A673 (cell line): Measurements from ENCODE around the gene ZNF689. TPM values are rescaled to one million over a fixed set of nuclear protein-coding genes. Genes with fewer than 3 reads are reported as not detected.
A peak's percentile ranks its signal among the peaks of the same experiment; 100 is the strongest.

Source experiments
- BruUV-seq: library from RNA; stranded (reverse); fragments of 400-500 nt; replicated peaks from 2 replicates; lab custom pipeline; 2021; lab: Mats Ljungman, UMichigan
- CTCF ChIA-PET: fragments of 300-600 bp; sonication (Branson Sonifier 250); formaldehyde crosslinking; loops from one replicate; lab custom pipeline; 2022; ENCODE audit warnings: antibody characterized with exemption; lab: Charles Lee
- POLR2A ChIA-PET: fragments of 300-600 bp; sonication (Branson Sonifier 250); formaldehyde crosslinking; loops from one replicate; lab custom pipeline; 2022; ENCODE audit warnings: antibody characterized with exemption; ENCODE audit not compliant: low non-redundant PET; lab: Charles Lee
- DNase-seq: peaks from one replicate; pipeline ENCODE4 v3.0.0-alpha.2; 2015; ENCODE audit warnings: low spot score
- H3K27ac ChIP-seq: fragments of 200-600 bp; sonication (generic); 2 replicates; pipeline ENCODE4 v1.5.1; 2016; ENCODE audit warnings: mixed run types, low read depth, mild to moderate bottlenecking, mixed read lengths, antibody characterized with exemption, low read length; ENCODE audit not compliant: poor library complexity, severe bottlenecking
- H3K27me3 ChIP-seq: fragments of 200-600 bp; sonication (generic); replicated peaks from 2 replicates; pipeline ENCODE4 v1.6.1; 2017; ENCODE audit warnings: mixed run types, low read depth, mild to moderate bottlenecking, mixed read lengths, antibody characterized with exemption, low read length; ENCODE audit not compliant: insufficient read depth, poor library complexity
- H3K36me3 ChIP-seq: fragments of 200-600 bp; sonication (generic); 2 replicates; pipeline ENCODE4 v1.6.1; 2016; ENCODE audit warnings: mixed run types, mild to moderate bottlenecking, mixed read lengths, antibody characterized with exemption, low read length; ENCODE audit not compliant: insufficient read depth, poor library complexity, severe bottlenecking
- H3K4me1 ChIP-seq: fragments of 200-600 bp; sonication (generic); 2 replicates; pipeline ENCODE4 v1.6.1; 2017; ENCODE audit warnings: mixed run types, mild to moderate bottlenecking, mixed read lengths, antibody characterized with exemption, low read length; ENCODE audit not compliant: insufficient read depth, poor library complexity, severe bottlenecking
- H3K4me3 ChIP-seq: fragments of 200-600 bp; sonication (generic); 2 replicates; pipeline ENCODE4 v1.5.1; 2016; ENCODE audit warnings: low read depth, mixed run types, mild to moderate bottlenecking, mixed read lengths, low read length; ENCODE audit not compliant: poor library complexity, severe bottlenecking
- H3K9me3 ChIP-seq: fragments of 200-600 bp; sonication (generic); 2 replicates; pipeline ENCODE4 v1.6.1; 2016; ENCODE audit warnings: mixed run types, low read depth, mild to moderate bottlenecking, mixed read lengths, antibody characterized with exemption, low read length; ENCODE audit not compliant: poor library complexity, severe bottlenecking
- CTCF ChIP-seq: fragments of 300-800, 200-600 bp; sonication (generic); conservative IDR thresholded peaks from 2 replicates; pipeline ENCODE4 v1.5.1; 2017; ENCODE audit warnings: low read depth, mild to moderate bottlenecking, antibody characterized with exemption, low read length, moderate library complexity, mixed read lengths
- EZH2 ChIP-seq: fragments of 200-600 bp; sonication (generic); IDR thresholded peaks from 2 replicates; pipeline ENCODE4 v1.6.1; 2017; ENCODE audit warnings: borderline replicate concordance, low read depth, mild to moderate bottlenecking, mixed read lengths, antibody characterized with exemption, low read length; ENCODE audit not compliant: poor library complexity, severe bottlenecking
- intact Hi-C: fragments of 100-400 bp; cut with micrococcal nuclease; formaldehyde crosslinking; loops from one replicate; pipeline ENCODE4 v1.10.0; 2022; ENCODE audit not compliant: unreplicated experiment
- total RNA-seq: library from RNA; stranded (reverse); gene quantifications from 2 replicates; pipeline ENCODE4 v1.2.3, GENCODE V29; 2021

ZNF689 gene
- total RNA-seq, 1 experiment from 2014 or later: 21.1 TPM

DNA sequence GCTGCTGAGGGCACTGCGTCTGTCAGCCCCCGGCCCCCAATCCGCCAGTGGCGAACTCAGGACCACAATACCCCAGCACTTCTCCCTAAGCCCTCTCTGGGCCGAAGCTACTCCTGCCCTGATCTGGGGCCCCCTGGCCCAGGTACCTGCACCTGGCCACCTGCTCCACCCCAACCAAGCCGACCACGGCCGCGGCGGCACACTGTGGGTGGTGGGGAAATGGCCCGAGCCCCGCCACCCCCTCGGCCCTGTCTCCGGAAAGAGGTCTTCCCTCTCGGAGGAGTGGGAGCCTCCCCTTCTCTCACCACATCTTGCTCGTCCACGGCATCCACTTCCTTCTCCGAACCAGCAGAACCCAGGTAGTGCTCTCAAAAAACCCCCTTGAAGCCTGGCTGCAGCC, 44.7 kb upstream of the ZNF689 start:
- Histone ChIP-seq H3K9me3 (no peaks in the 10 kb centered on the region), H3K4me1 (peaks cover 11% of the 10 kb centered on the region), H3K36me3 (peaks cover 30% of the 10 kb centered on the region), H3K27ac (no peak overlapping the region), H3K4me3 (no peak overlapping the region), H3K27me3 (no peaks in the 10 kb centered on the region)
- BruUV-seq: no TSS peak
- DNase-seq: no peak
- ChIA-PET CTCF (interaction anchor here (0.6 kb wide), 1 partner anchor 563 kb away, joined by 6 read pairs; the partner anchor contains the start of gene TBX6), POLR2A (no interaction called here)
- intact Hi-C loops: no loop called here
- TF ChIP-seq EZH2: no peak
- TF ChIP-seq CTCF: no peak

- no TSS peak for BruUV-seq
- DNase-seq: no peak
- ChIA-PET POLR2A (no interaction called here), CTCF (no interaction called here)
- intact Hi-C loops: no loop called here
- H3K27ac ChIP-seq: no peak overlapping the region
- TF ChIP-seq EZH2 (no peak), CTCF (no peak)
- peaks cover 30% of the 10 kb centered on the region for H3K36me3 ChIP-seq
- no peaks in the 10 kb centered on the region for H3K9me3 ChIP-seq
- no peak overlapping the region for H3K4me3 ChIP-seq
- peaks cover 11% of the 10 kb centered on the region for H3K4me1 ChIP-seq
- H3K27me3 ChIP-seq: no peaks in the 10 kb centered on the region
Measured at GRCh38 chr16:30652718-30653117, 42.5 kb upstream of the ZNF689 start.

GRCh38 chr16:30652005-30652296, 41.8 kb upstream of the ZNF689 start:
- intact Hi-C loops: no loop called here
- CTCF ChIA-PET: interaction anchor here (0.5 kb wide), 1 partner anchor 241 kb away, joined by 3 read pairs; no protein-coding TSS in a partner anchor
- Histone ChIP-seq H3K9me3 (no peaks in the 10 kb centered on the region), H3K27ac (peak overlapping the region; percentile 85), H3K36me3 (peaks cover 30% of the 10 kb centered on the region), H3K4me1 (peaks cover 5% of the 10 kb centered on the region), H3K27me3 (no peaks in the 10 kb centered on the region), H3K4me3 (peak overlapping the region; percentile 86)
- BruUV-seq: TSS peak; percentile 30
- POLR2A ChIA-PET: no interaction called here
- TF ChIP-seq EZH2 (no peak), CTCF (no peak)
- no peak for DNase-seq
